NCI-H2107 (cell line): Measurements from ENCODE around the gene DMRTC2.

Experiments
- DNase-seq: peaks from one replicate; lab custom pipeline; 2025; lab: John Stamatoyannopoulos, UW

The DMRTC2 gene

DNA sequence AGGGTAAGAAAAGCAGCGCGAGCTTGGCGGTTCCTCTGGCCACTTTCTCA is at the start of gene DMRTC2:
Gene DMRTC2, plus strand, starts transcription at position 42 of the 50 bp plus-strand sequence. CDS start 2,387 bp downstream, outside the sequence.
- no peak for DNase-seq

DNA sequence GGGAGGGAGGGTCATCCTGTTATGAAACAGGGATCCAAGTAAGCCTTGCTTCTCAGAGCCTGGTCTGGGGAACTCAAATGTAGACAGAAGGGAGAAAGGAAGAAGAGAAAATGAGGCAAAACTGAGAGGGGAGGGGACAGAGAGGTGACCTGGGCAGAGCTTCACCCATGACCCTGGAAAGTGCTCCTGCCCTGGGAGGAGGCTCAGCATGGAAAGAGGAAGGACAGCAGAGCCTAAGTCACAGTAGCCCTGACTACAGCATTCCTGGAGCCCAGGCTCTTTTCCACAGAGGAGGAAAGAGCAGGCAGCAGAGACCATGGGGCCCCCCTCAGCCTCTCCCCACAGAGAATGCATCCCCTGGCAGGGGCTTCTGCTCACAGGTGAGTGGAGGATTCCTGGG is 48.5 kb upstream of the DMRTC2 start, which contains the start of gene CEACAM3:
Gene CEACAM3, plus strand, starts transcription at position 226 of the 400 bp plus-strand sequence. Its CDS starts 91 bp downstream, at position 317.
- no peak for DNase-seq

DNA sequence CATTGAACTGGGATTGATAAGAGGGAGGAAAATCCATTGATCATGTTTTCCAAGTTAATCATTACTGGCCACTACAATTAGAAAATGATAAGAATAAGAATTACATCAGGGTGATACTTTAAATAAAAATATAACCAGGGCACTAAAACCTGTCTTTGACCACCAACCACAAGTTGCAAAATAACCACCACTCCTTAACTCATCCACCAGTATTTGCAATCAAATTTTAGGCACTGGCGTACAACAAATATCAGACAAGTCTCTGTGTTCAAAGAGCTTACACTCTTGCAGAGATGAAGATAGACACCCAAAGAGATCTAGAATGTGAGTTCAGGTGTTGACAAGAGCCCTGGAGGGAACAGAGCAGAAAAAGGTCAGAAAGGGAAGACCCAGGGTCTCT is 47.9 kb upstream of the DMRTC2 start:
- DNase-seq, result no peak

DNA sequence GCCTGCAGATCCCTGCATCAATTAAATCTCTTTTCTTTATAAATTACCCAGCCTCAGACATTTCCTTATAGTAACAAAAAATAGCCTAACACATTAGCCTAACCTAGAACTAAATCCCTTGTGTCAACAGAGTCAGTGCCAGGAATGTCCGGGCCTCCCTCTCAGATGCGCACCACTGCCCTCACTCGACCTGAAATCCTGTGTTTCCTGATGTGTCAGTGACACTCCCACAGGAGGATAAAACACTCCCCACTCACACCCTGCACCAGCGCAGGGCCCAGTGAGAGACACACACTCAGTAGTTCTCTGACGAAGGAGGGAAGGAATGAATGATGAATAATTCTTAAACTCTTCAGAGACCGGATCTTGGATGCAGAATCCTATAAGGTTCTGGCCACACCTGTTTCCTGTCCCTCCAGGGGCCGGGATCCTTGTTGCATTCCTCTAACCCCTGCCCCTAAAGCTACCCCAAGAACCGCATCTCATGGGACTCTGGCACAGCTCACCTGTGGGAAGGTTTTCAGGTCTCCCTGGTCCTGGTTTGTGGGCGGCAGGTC is 45.3 kb upstream of the DMRTC2 start:
- no peak for DNase-seq

DNA sequence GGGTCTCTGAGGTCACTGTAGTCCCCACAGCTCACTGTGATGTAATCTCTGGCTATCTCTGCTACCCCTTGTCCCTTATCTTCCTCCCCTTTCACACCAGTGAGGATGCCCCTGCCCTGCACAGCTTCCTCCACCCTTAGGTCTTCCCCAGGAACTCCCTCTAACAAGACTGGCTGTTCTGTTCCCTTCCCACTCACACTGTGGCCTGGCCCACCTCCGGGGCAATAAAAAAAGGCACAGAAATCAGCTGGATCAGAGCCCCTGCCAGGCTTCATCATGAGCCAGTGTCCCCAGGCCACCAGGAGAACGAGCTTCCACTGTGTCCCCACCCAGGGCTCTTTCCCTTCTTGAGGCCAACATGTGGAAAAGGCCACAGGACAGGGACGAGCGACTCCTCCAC is 43.8 kb upstream of the DMRTC2 start:
- DNase-seq, result no peak

DNA sequence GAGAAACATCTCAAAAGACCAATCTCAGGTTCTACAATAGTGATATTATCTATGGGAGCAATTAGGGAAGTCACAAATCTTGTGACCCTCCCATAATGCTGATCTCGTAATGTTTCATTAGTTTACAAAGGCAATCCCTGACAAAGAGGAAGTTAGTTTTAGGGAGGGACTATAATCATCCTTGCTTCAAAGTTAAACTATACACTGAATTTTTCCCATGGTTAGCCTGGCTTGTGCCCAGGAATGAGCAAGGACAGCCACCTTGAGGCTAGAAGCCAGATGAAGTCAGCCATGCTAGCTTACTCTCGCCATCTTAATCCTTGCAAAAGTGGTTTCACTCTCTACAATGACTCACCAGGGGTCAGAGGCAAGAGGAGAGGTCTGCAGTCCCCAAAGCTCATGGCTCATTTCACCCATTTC is 43.0 kb upstream of the DMRTC2 start:
- no peak for DNase-seq

DNA sequence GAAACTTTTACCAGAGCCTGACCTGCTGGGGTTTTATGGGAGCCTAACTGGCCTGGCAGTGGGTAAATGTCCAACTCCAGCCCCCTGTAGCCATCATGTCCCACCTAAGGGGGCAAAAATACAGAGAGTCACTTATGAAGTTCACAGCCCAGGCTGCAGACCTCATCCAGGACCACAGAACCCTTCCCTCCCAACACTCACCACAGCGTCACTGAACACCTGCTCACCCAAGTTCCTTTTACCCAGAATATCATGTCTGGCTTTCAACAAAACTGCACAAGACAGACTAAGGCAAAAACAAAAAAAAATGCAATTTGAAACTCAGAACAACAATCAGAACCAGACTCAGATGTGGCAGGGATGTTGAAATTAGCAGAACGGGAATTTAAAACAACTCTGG is 42.1 kb upstream of the DMRTC2 start:
- DNase-seq, result no peak

DNA sequence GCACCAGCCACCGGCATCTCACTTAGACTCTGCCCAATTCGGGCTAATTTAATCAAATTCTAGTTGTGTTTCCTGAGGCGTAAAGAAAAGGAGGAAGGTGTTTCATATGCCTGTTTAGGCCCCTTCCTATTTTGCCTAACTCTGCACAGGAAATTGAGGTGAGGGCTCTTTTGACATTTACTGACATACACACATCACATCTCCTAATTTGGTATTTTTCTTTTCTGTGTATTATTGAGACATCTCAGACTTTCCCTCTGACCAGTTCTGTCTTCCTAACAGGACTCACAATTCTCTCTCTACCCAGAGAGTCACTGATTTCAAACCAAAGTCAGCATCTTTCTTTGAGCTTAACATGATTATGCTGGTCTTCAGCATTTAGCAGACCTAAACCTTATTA is 40.5 kb upstream of the DMRTC2 start:
- no peak for DNase-seq

DNA sequence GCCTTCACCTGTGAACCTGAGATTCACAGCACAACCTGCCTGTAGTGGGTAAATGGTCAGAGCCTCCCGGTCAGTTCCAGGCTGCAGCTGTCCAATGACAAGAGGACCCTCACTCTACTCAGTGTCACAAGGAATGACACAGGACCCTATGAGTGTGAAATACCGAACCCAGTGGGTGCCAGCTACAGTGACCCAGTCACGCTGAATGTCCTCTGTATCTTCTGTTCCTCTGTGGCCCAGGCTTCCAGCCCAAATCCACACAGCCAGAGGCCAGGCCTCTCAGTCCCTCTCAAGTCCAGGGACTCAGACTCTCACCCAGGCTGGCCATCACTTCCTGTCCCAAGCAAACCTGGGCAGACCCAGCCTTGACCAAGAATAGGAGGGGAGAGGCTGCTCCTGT is 37.7 kb upstream of the DMRTC2 start:
- DNase-seq, result no peak

DNA sequence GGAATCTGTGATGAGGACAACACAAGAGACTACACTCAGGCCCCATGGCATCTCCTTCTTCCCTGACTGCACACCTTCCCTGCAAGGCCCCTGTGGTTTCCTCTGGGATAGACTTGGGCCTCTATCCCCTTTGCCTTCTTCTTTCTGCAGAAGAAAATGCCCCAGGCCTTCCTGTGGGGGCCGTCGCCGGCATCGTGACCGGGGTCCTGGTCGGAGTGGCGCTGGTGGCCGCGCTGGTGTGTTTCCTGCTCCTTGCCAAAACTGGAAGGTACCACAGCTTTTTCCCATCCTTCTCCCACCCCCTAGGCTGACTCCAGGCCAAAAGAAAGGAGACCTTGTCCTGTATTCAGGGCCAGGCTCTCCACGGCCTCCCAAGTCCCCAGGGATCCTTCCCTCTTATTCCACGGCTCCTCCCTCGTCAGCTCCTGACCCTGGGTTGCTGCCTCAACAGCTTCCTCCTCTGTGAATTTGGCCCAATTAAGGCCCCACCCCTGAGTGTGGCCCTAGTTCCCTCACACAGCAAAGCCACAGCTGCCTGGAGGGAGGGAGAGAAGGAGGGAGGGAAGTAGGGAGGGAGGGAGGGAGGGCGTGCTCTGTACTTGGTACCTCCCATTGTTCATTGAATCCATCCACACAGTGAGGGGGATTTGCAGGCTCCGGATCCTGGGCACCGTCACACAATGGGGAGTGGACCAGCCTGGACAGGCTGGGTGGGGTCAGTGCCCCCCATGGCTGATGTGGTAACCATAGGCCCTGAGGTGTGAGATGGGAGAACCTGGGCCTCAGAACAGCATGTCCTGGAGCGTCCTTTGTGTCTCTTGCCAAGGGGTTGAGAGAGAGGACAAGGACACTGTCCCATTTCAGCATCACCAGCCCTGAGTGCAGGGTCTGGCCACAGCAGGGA is 35.9 kb upstream of the DMRTC2 start:
- no peak for DNase-seq

DNA sequence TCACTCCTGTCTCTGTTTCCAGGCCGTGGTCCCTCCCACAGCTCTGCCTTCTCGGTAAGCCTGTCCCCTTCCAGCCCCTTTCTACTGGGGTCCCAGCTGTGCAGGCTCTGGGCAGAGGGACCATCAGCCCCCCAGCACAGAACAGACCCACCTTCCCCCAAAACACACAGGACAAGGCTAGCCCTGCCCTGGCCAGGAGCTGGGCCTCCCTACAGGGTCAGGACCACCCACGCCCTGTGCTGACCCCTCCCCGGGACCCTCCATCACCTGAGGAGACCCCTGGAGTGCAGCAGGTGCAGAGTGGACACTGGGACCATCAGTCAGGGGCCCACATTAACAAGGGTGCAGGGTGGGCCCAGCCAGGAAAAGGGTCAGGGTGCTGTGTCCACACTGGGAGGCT is 34.5 kb upstream of the DMRTC2 start:
- no peak for DNase-seq

DNA sequence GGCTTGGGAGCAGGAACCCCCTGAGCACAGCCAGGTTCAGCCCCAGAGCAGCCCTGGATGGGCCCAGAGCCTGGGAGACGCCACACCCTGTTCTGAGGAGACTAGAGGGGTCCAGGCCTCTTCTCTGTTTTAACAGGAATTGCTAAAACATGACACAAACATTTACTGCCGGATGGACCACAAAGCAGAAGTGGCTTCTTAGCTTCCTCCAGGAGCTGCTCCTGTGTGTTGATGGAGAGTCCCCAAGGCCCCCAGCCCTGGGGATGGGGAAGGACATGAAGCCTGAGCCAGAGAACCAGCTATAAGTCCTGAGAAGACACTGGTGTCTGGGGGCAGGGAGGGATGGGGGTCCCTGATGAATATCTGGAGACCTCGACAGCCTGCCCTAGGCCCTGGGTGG is 33.8 kb upstream of the DMRTC2 start:
- DNase-seq, result no peak

DNA sequence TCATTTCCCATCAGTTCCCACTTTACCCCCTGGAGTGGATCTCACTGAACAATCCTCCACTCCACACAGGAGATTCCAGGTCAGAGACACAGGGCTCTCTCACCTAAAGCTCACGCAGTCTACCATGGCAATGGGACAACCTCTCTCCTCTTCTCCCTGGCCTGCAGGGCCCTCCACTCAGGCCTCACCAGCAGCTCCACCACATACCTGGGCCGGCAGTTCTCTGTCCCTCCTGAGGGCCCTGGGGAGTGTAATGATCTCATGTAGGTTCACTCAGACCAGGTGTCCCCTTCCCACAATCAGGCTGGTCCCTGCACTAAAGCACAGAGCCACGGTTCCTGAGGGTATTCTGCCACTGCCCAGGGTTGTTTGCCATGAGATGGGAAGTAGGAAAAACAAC is 32.9 kb upstream of the DMRTC2 start:
- DNase-seq, result no peak

DNA sequence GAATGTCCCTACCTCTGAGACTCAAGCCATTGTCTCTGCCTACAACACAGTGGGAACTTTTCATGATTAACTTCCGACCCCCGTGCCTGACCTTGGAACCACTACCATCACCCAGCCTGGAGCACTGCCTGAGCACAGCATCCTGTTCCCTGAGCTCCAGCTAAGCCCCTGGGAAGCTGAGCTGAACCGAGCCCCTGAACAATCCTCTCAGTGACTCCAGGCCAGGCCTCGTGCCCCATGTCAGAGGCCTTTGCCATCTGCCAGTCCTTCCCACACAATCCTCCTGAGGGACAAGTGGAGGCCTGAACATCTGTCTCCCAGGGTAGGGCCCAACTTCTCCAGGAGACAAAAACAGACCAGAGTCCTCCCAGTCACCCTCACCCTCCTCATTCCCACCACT is 30.9 kb upstream of the DMRTC2 start:
- no peak for DNase-seq

DNA sequence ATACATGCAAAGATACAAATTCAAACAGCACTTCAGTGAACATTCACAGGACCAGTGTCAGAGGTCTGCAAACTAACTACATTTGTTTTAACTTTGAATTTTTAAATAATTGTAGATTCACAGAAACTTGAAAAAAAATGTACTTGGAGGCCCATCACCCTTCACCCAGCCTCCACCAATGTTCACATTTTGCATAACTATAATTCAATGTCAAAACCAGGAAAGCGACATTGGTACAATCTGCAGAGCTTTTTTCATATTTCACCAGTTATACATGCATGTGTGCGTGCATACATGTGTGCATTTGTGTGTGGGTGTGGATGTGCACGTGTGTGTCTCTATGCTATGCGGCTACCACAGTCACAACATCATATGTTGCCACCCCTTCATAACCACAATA is 29.5 kb upstream of the DMRTC2 start:
- DNase-seq, result no peak

DNA sequence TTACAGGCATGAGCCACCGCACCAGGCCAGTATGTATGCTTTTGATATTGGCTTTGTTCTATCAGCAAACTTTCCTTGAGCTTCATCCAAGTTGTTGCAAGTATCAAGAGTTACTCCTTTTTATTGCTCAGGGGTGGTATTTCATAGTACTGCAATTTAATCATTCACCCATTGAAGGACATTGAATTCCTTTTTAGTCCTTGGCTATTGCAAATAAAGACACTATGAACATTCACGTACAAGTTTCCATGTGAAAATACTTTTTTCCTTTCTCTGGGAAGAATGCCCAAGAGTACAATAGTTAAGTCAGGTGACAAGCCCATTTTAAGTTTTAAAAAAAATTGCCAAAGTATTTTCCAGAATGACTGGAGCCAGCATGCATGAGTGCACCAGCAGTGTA is 28.1 kb upstream of the DMRTC2 start:
- DNase-seq, result no peak

DNA sequence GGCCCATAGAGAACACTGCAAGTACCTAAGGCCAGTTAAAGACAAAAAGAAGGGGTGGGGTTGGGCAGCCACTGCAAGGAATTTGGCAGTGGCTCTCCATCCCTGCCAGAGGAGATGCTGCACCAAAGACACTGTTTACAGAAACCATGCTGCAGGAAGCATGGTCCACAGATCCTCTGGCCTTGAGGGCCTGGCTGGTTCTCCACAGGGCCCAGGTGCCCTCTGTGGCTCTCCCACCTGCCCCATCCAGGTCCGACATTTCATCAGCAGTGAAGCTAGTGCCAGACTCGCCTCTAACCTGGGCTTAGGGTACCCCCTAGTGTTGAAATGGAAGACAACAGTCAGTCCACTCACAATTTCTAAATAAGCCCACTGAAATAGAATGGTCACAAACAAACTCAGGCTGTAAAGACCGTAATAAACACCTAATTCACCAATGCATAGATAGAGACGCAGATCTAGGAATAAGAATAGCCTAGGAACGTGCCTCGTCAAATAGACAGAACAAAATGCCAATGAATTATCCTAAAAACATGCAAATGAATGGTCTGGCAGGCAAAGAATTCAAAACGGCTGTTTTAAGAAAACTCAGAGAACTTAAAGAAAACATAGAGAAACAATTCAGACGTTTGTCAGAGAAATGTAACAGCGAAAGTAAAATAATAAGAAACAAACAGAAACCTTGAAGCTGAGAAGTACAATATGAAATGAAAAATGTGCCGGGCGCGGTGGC is 23.7 kb upstream of the DMRTC2 start:
- peak; percentile 42 for DNase-seq

DNA sequence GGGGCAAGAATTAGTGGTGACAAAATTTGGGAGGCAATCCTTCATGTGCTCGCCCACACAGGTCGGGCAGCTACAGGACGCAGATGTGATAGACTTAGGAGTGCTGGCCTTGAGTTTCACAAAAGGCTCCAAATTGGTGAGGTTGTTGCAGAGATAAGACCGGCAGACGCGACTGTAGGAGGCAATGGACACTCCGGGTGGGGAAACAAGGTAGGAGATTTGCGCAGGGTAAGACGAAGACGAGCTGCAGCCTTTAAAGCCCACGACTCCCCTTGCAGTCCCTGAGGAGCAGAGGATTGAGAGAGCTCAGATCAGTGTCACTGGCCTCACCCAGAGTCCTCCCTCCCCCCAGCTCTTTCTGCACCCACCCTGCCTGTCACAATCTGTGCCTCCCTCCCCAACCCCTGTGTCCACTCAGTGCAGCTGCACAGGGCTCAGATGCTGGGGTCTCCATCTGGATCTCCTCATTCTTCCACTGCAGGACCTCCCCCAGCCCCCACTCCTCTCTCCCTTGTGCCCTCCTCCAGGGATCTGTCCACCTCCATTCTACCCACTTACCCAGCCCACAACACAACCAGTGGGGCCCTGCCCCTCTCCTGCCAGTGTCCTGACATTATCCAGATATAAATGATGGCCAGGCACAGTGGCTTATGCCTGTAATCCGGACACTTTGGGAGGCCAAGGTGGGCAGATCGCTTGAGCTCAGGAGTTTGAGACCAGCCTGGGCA is 6.7 kb upstream of the DMRTC2 start:
- no peak for DNase-seq

DNA sequence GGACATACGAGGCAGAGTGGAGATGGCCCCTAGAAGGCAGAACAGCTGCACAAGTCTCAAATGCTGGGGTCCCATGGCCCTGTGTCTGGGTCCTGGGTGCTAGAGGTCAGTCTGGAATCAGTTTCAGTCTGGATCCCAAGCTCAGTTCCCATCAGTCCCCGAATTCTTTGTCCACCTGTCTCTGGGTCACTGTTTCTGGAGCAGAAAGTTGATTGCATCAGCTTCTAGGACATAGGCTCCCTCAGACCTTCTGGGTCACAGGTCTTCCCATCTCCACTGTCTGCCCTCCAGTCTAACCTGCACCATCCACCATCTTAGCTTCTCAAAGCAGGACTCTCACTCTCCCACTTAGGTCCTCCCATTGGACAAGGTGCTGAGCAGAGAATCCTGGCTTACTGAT is 5.6 kb upstream of the DMRTC2 start:
- no peak for DNase-seq

DNA sequence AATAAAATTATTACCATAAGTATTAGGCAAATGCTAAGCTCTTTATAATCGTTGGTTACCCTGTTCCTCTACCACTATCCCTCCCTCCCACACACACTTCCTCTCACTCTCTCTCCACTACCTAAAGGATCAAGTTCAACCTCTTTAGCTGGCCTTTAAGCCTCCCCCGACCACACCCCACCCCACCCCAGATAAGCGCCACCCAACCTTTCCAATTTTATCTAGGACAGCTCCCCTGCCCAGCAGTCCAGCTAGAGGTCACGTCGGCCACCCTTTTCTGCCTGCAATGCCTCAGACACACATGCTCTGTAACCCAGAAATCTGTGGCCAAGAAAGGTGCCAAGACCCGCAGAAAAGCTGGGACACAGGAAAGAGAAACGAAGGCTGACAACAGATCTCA is 1.5 kb upstream of the DMRTC2 start:
- no peak for DNase-seq

DNA sequence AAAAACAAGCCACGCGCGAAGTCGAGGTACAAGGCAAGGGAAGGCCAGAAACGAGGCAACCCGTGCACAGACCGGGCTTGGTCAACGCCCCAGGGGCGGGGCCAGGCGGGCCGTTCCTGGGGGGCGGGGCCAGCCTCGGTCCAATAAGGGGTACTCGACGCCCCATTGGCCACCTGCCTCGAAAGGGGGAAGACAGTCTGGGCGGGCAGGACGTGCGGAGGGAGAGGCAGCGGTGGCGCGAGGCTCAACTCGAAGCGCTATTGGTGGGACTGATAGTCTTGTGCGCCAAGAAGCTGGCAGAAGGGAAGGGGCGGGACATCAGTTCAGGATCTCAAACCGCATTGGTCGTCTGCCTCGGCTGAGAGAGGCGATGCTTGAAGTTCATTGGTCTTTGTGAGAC is 241 bp upstream of the DMRTC2 start, which contains the start of gene LYPD4:
Gene LYPD4, minus strand, starts transcription at position 83 of the 400 bp plus-strand sequence. CDS start 5,398 bp downstream, outside the sequence.
- no peak for DNase-seq

DNA sequence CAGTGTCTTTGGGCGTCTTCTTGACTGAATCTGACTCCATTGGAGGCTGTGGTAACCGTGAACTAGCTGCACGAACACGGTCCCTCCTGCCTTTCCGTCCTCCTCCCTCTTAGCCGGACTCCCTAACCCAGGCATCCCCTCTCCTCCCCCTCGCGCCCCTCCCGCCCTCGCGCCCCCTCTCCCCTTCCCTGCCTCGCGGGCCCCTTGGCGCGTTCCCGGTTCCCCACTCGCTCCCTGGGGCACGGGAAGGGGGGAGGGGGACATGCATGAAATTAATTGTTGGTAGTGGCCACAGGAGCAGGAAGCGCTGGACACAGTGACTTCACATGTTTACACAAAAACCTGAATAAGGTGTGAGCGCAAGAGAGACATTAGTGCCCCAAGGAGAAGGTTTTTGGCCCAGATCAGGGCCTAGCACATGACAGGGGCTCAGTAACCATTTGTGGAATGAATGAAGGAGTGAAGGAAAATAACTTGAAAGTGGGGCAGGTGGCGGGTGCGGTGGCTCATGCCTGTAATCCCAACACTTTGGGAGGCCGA is 279 bp downstream of the DMRTC2 start:
- DNase-seq, result no peak
